Astrocyte (in vitro differentiated cells and primary cell): ENCODE results near the gene TBC1D5. TPM values are rescaled to one million over a fixed set of nuclear protein-coding genes. Genes with fewer than 3 reads are reported as not detected.
"Not testable (repeated sequence)": the region's sequence is repeated elsewhere in the genome, so short reads cannot be mapped to it uniquely, and the experiment has no call there.

Experiments
- DNase-seq: peaks from one replicate; pipeline ENCODE4 v3.0.0-alpha.2; 2010; ENCODE audit warnings: low read depth
- FAIRE-seq: peaks from 2 replicates; lab custom pipeline; 2011; peaks lifted over from hg19 to GRCh38; lab: Jason Lieb, UNC
- H2AFZ ChIP-seq: 2 replicates; pipeline ENCODE4 v1.6.0; 2012; ENCODE audit warnings: low read depth, low read length, inconsistent platforms
- H3K27ac ChIP-seq: 2 replicates; pipeline ENCODE4 v1.5.1; 2011; ENCODE audit warnings: low read depth, low read length, inconsistent platforms
- H3K27me3 ChIP-seq: 2 replicates; pipeline ENCODE4 v1.6.0; 2011; ENCODE audit warnings: low read length, inconsistent platforms; ENCODE audit not compliant: insufficient read depth
- H3K36me3 ChIP-seq: 2 replicates; pipeline ENCODE4 v1.5.1; 2011; ENCODE audit warnings: low read length, inconsistent platforms; ENCODE audit not compliant: insufficient read depth
- H3K4me1 ChIP-seq: 2 replicates; pipeline ENCODE4 v1.5.1; 2011; ENCODE audit warnings: low read length, inconsistent platforms; ENCODE audit not compliant: insufficient read depth
- H3K4me2 ChIP-seq: 2 replicates; pipeline ENCODE4 v1.6.0; 2012; ENCODE audit warnings: low read length, inconsistent platforms
- H3K4me3 ChIP-seq: 2 replicates; pipeline ENCODE4 v1.5.1; 2011; ENCODE audit warnings: low read depth, mild to moderate bottlenecking, low read length, inconsistent platforms; ENCODE audit not compliant: insufficient read depth
- H3K79me2 ChIP-seq: 2 replicates; pipeline ENCODE4 v1.6.0; 2012; ENCODE audit warnings: mild to moderate bottlenecking, low read length, inconsistent platforms; ENCODE audit not compliant: insufficient read depth
- H3K9ac ChIP-seq: 2 replicates; pipeline ENCODE4 v1.6.0; 2012; ENCODE audit warnings: mild to moderate bottlenecking, low read length, inconsistent platforms
- H3K9me3 ChIP-seq: 2 replicates; pipeline ENCODE4 v1.5.1; 2012; ENCODE audit warnings: low read depth, mild to moderate bottlenecking, low read length, inconsistent platforms; ENCODE audit not compliant: insufficient read depth
- H4K20me1 ChIP-seq: 2 replicates; pipeline ENCODE4 v1.6.0; 2012; ENCODE audit warnings: low read length, inconsistent platforms; ENCODE audit not compliant: insufficient read depth
- H3K27ac Mint-ChIP-seq: one replicate; pipeline ENCODE4 v1.8.0; 2021; ENCODE audit warnings: mild to moderate bottlenecking, mixed read lengths; ENCODE audit not compliant: unreplicated experiment
- H3K27me3 Mint-ChIP-seq: one replicate; pipeline ENCODE4 v1.8.0; 2021; ENCODE audit warnings: low read depth, mixed read lengths; ENCODE audit not compliant: unreplicated experiment
- H3K36me3 Mint-ChIP-seq: one replicate; pipeline ENCODE4 v1.8.0; 2021; ENCODE audit warnings: low read depth, mixed read lengths; ENCODE audit not compliant: unreplicated experiment
- H3K4me1 Mint-ChIP-seq: one replicate; pipeline ENCODE4 v1.8.0; 2021; ENCODE audit warnings: low read depth, mixed read lengths; ENCODE audit not compliant: unreplicated experiment
- H3K4me3 Mint-ChIP-seq: one replicate; pipeline ENCODE4 v1.8.0; 2021; ENCODE audit warnings: mild to moderate bottlenecking, moderate library complexity, mixed read lengths; ENCODE audit not compliant: unreplicated experiment
- H3K9me3 Mint-ChIP-seq: one replicate; pipeline ENCODE4 v1.8.0; 2021; ENCODE audit warnings: mild to moderate bottlenecking, mixed read lengths; ENCODE audit not compliant: unreplicated experiment
- EZH2 ChIP-seq: IDR thresholded peaks from 2 replicates; pipeline ENCODE4 v1.6.1; 2012; ENCODE audit warnings: mild to moderate bottlenecking, low read length, inconsistent platforms; ENCODE audit not compliant: insufficient read depth
- total RNA-seq: library from RNA; stranded (reverse); gene quantifications from 2 replicates; pipeline ENCODE4 v1.2.1, GENCODE V29; 2021
- TF ChIP-seq, protein P1 (sequence below): IDR thresholded peaks from 2 replicates; pipeline ENCODE4 v1.5.1; 2011; ENCODE audit warnings: low read depth, mild to moderate bottlenecking, inconsistent platforms, low read length, moderate library complexity; ENCODE audit not compliant: insufficient read depth

Gene TBC1D5
- total RNA-seq, 1 donor from 2014 or later: 23.0 TPM

DNA sequence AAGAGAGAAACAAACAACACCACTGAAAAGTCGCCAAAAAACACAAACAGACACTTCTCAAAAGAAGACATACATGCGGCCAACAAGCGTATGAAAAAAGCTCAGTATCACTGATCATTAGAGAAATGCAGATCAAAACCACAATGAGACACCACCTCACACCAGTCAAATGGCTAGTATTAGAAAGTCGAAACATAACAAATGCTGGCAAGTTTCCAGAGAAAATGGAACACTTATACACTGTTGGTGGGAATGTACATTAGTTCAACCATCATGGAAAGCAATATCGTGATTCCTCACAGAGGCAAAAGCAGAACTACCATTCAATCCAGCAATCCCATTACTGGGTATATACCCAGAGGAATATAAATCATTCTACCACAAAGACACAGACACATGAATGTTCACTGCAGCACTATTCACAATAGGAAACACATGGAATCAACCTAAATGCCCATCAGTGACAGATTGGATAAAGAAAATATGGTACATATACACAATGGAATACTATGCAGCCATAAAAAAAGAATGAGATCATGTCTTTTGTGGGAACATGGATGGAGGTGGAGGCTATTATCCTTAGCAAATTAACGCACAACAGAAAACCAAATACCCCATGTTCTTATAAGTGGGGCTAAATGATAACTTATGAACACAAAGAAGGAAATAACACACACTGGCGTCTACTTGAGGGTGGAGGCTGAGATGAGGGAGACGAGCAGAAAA is 93.6 kb downstream of the TBC1D5 start:
- H3K4me3 ChIP-seq, H3K27ac Mint-ChIP-seq, H3K4me2 ChIP-seq, H3K27me3 ChIP-seq, H3K9me3 ChIP-seq, H3K9me3 Mint-ChIP-seq, H3K36me3 Mint-ChIP-seq, FAIRE-seq, H2AFZ ChIP-seq, H3K9ac ChIP-seq, H3K79me2 ChIP-seq, H3K36me3 ChIP-seq, DNase-seq, H3K4me1 ChIP-seq, H3K27ac ChIP-seq, H4K20me1 ChIP-seq, H3K27me3 Mint-ChIP-seq, H3K4me1 Mint-ChIP-seq, H3K4me3 Mint-ChIP-seq: not testable (repeated sequence)

DNA sequence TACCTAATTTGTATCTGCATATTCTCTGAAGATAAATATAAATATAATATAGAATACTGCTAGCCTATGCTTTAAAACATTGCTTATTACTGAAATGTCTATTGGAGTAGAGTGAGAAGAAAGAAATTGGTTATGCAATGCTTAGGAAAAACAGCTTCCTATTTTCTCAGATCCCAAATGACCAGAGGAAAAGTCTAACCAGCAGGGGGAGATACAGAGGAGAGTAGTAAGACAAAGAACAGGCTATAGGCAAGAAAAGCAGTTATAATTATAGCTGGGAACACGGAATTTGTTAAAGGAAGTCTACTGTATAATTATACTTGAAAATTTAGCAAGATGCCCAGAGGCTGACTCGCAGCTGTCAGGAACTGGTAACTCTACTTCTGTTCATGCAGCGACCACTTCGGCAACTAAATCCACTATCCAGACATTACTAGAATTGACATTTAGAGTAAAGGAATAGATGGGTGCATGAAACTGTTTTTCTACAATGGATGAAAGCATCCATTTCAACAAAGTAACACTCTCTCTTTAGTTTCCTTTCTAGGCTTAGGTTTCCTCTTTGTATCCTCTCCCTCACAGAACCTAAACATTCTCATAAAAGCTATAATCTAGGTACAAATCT is 97.2 kb downstream of the TBC1D5 start:
- Histone ChIP-seq H3K4me2 (no peak overlapping the region), H3K9ac (no peak overlapping the region)
- DNase-seq: peak; percentile 40

DNA sequence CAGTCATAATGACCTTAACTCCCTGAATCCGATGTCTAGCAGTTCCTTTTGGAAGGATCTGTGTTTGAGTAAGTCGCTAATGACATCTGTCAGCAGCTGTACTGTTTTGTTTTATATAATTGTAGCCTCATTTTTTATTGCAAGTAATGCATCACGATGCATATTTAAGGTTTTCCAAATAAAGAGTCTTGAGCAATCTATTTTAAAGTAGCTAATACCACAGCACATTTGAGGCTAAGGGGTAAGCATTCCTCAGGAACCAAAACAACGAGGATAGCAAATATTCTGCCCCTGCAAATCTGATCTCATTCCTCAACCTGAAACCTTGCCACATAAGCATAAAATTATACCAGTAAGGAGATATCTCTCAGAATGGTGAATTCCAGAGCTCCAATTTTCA is 98.7 kb downstream of the TBC1D5 start:
- no peak overlapping the region for H3K4me3 Mint-ChIP-seq
- Histone ChIP-seq H3K9me3 (no peaks in the 10 kb centered on the region), H3K4me1 (peaks cover 13% of the 10 kb centered on the region), H3K36me3 (no peaks in the 10 kb centered on the region), H4K20me1 (peaks cover 4% of the 10 kb centered on the region), H3K27me3 (no peaks in the 10 kb centered on the region), H3K79me2 (no peaks in the 10 kb centered on the region), H3K27ac (no peak overlapping the region), H3K4me2 (no peak overlapping the region), H3K4me3 (no peak overlapping the region), H2AFZ (no peak overlapping the region), H3K9ac (no peak overlapping the region)
- FAIRE-seq: peak; percentile 34
- no peak for TF ChIP-seq EZH2
- TF ChIP-seq, protein P1, sequence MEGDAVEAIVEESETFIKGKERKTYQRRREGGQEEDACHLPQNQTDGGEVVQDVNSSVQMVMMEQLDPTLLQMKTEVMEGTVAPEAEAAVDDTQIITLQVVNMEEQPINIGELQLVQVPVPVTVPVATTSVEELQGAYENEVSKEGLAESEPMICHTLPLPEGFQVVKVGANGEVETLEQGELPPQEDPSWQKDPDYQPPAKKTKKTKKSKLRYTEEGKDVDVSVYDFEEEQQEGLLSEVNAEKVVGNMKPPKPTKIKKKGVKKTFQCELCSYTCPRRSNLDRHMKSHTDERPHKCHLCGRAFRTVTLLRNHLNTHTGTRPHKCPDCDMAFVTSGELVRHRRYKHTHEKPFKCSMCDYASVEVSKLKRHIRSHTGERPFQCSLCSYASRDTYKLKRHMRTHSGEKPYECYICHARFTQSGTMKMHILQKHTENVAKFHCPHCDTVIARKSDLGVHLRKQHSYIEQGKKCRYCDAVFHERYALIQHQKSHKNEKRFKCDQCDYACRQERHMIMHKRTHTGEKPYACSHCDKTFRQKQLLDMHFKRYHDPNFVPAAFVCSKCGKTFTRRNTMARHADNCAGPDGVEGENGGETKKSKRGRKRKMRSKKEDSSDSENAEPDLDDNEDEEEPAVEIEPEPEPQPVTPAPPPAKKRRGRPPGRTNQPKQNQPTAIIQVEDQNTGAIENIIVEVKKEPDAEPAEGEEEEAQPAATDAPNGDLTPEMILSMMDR: no peak
- H3K9me3 Mint-ChIP-seq: no peaks in the 10 kb centered on the region
- peak; percentile 84 for DNase-seq
- peaks cover 25% of the 10 kb centered on the region for H3K4me1 Mint-ChIP-seq
- H3K27me3 Mint-ChIP-seq: no peaks in the 10 kb centered on the region
- H3K36me3 Mint-ChIP-seq: no peaks in the 10 kb centered on the region
- no peak overlapping the region for H3K27ac Mint-ChIP-seq

More for the DNA sequence above, 97.2 kb downstream of the TBC1D5 start:
- H3K4me3 ChIP-seq: no peak overlapping the region
- no peaks in the 10 kb centered on the region for H3K27me3 ChIP-seq
- no peaks in the 10 kb centered on the region for H3K27me3 Mint-ChIP-seq
- H3K36me3 ChIP-seq: no peaks in the 10 kb centered on the region
- H3K4me3 Mint-ChIP-seq: no peak overlapping the region
- H3K36me3 Mint-ChIP-seq: no peaks in the 10 kb centered on the region
- peaks cover 16% of the 10 kb centered on the region for H3K4me1 Mint-ChIP-seq
- no peaks in the 10 kb centered on the region for H3K4me1 ChIP-seq
- H3K27ac Mint-ChIP-seq: no peak overlapping the region
- H4K20me1 ChIP-seq: peaks cover 4% of the 10 kb centered on the region
- peak; percentile 39 for FAIRE-seq
- H3K27ac ChIP-seq: no peak overlapping the region
- no peak overlapping the region for H2AFZ ChIP-seq
- H3K79me2 ChIP-seq: peaks cover 4% of the 10 kb centered on the region
- H3K9me3 ChIP-seq: no peaks in the 10 kb centered on the region
- H3K9me3 Mint-ChIP-seq: peaks cover 5% of the 10 kb centered on the region
- TF ChIP-seq EZH2: no peak
- TF ChIP-seq, protein P1: peak; percentile 59
